CD4-positive, alpha-beta T cell (primary cell): ENCODE results near the gene APOD. TPM values are rescaled to one million over a fixed set of nuclear protein-coding genes. Genes with fewer than 3 reads are reported as not detected.

Experiments
- ATAC-seq: fragments of 200-7000 bp; cut with Tn5 transposase; one replicate; pipeline ENCODE4 v1.10.0; 2022; ENCODE audit warnings: mild to moderate bottlenecking; ENCODE audit not compliant: poor library complexity
- CTCF ChIA-PET: fragments of 350-600 bp; sonication (Branson Sonifier 250); formaldehyde crosslinking; loops from one replicate; lab custom pipeline; 2021; ENCODE audit warnings: antibody characterized with exemption, inconsistent platforms; lab: Charles Lee
- POLR2A ChIA-PET: fragments of 350-600 bp; sonication (Branson Sonifier 250); formaldehyde crosslinking; loops from one replicate; lab custom pipeline; 2021; ENCODE audit warnings: antibody characterized with exemption, inconsistent platforms; lab: Charles Lee
- DNase-seq, 14 experiments: peaks; one replicate each; pipeline ENCODE4 v3.0.0-alpha.2; 2013 to 2020; ENCODE audit warnings: mixed read lengths in 2 of 14
- H3K27ac ChIP-seq, 2 donors: one replicate each; pipeline versions ENCODE4 v1.5.1 to v1.7.0; 2013; ENCODE audit warnings: low read length in 2 of 2, low read depth in 1 of 2, mild to moderate bottlenecking in 1 of 2
- H3K27me3 ChIP-seq, 2 experiments: 1 replicate in 1 of 2; 2 replicates in 1 of 2; pipeline versions ENCODE4 v1.6.1 to v1.7.0; 2013; ENCODE audit warnings: low read length in 2 of 2, control low read depth in 1 of 2, mild to moderate bottlenecking in 1 of 2, moderate library complexity in 1 of 2; ENCODE audit not compliant: insufficient read depth in 2 of 2, control insufficient read depth in 1 of 2
- H3K36me3 ChIP-seq: one replicate; pipeline ENCODE4 v1.6.1; 2013; ENCODE audit warnings: low read length, control low read depth; ENCODE audit not compliant: insufficient read depth
- H3K4me1 ChIP-seq: one replicate; pipeline ENCODE4 v1.6.1; 2013; ENCODE audit warnings: low read length, control low read depth; ENCODE audit not compliant: insufficient read depth
- H3K4me3 ChIP-seq: one replicate; pipeline ENCODE4 v1.5.1; 2013; ENCODE audit warnings: mild to moderate bottlenecking, low read length, moderate library complexity
- H3K9me3 ChIP-seq, 2 experiments: 1 replicate in 1 of 2; 2 replicates in 1 of 2; pipeline versions ENCODE4 v1.6.1 to v1.7.0; 2013; ENCODE audit warnings: low read length in 2 of 2, mild to moderate bottlenecking in 2 of 2, control low read depth in 1 of 2, moderate library complexity in 1 of 2; ENCODE audit not compliant: control insufficient read depth in 1 of 2, insufficient read depth in 1 of 2
- H3K27ac Mint-ChIP-seq: one replicate; pipeline ENCODE4 v1.8.0; 2020; ENCODE audit warnings: mixed read lengths
- H3K27me3 Mint-ChIP-seq: one replicate; pipeline ENCODE4 v1.8.0; 2021; ENCODE audit warnings: mixed read lengths
- H3K36me3 Mint-ChIP-seq: one replicate; pipeline ENCODE4 v1.8.0; 2021; ENCODE audit warnings: low read depth, mixed read lengths
- H3K4me1 Mint-ChIP-seq: one replicate; pipeline ENCODE4 v1.8.0; 2021; ENCODE audit warnings: low read depth, mixed read lengths
- H3K4me3 Mint-ChIP-seq: one replicate; pipeline ENCODE4 v1.8.0; 2020; ENCODE audit warnings: mild to moderate bottlenecking, mixed read lengths
- H3K9me3 Mint-ChIP-seq: one replicate; pipeline ENCODE4 v1.8.0; 2020; ENCODE audit warnings: mixed read lengths
- CTCF ChIP-seq: fragments of 200-600 bp; IDR thresholded peaks from one replicate; pipeline ENCODE4 v1.8.0; 2022; ENCODE audit warnings: antibody characterized with exemption, mild to moderate bottlenecking
- intact Hi-C, 2 experiments: fragments of 100-400 bp; cut with DNase I in 1 of 2; cut with micrococcal nuclease in 1 of 2; formaldehyde crosslinking; loops; one replicate each; pipeline versions ENCODE4 v1.15.1 to v1.9.0; 2023 to 2025; cut with DNase I, micrococcal nuclease
- total RNA-seq, 174 experiments: library from RNA in 2 of 174; stranded (reverse) in 2 of 174; gene quantifications; one replicate each; pipeline ENCODE4 v1.2.3 and lab custom pipeline; 2021 to 2026

The APOD gene
- total RNA-seq, 2 experiments from 2014 or later = not detected

GRCh38 chr3:195548987-195549386, 34.8 kb downstream of the APOD start:
- H3K9me3 Mint-ChIP-seq = no peaks in the 10 kb centered on the region
- H3K27ac Mint-ChIP-seq = peak overlapping the region; percentile 93
- H3K4me3 ChIP-seq = peak overlapping the region; percentile 4
- H3K9me3 ChIP-seq = no peaks in the 10 kb centered on the region
- H3K27me3 ChIP-seq = no peaks in the 10 kb centered on the region
- H3K27ac ChIP-seq = peak overlapping the region; percentile 80 to 81
- peaks cover 3% of the 10 kb centered on the region for H3K36me3 Mint-ChIP-seq
- ChIA-PET CTCF (interaction anchor here (1.4 kb wide), 1 partner anchor 27 kb away, joined by 3 read pairs; no protein-coding TSS in a partner anchor), POLR2A (interaction anchor here (1.4 to 9.6 kb wide), 7 partner anchors 8 to 346 kb away, joined by 6 to 202 read pairs (median 9); partner anchors contain the start of genes ACAP2, PPP1R2 and XXYLT1)
- peaks cover 94% of the 10 kb centered on the region for H3K4me1 Mint-ChIP-seq
- DNase-seq (peak in 3 of 14 experiments; percentile 33 to 54 (median 43)), ATAC-seq (no peak)
- intact Hi-C loops = loop anchor here in 1 of 2 experiments (5.0 to 10.0 kb wide), 4 partner anchors 353 to 1064 kb away; partner anchors contain the start of genes ATP13A3 and LSG1
- peak overlapping the region; percentile 76 for H3K4me3 Mint-ChIP-seq
- no peaks in the 10 kb centered on the region for H3K27me3 Mint-ChIP-seq
- no peak for TF ChIP-seq CTCF
- H3K36me3 ChIP-seq = no peaks in the 10 kb centered on the region
- peaks cover 92% of the 10 kb centered on the region for H3K4me1 ChIP-seq

- peaks cover 96% of the 10 kb centered on the region for H3K4me1 Mint-ChIP-seq
- peak overlapping the region; percentile 4 for H3K4me3 ChIP-seq
- ATAC-seq (no peak), DNase-seq (peak in 2 of 14 experiments; percentile 38 to 42)
- H3K4me1 ChIP-seq = peaks cover 95% of the 10 kb centered on the region
- H3K9me3 Mint-ChIP-seq = no peaks in the 10 kb centered on the region
- H3K27me3 Mint-ChIP-seq = no peaks in the 10 kb centered on the region
- H3K27me3 ChIP-seq = no peaks in the 10 kb centered on the region
- POLR2A ChIA-PET = interaction anchor here (2.2 to 9.6 kb wide), 3 partner anchors 8 to 278 kb away, joined by 12 to 202 read pairs (median 36); partner anchors contain the start of genes PPP1R2 and XXYLT1
- peak overlapping the region; percentile 76 for H3K4me3 Mint-ChIP-seq
- H3K36me3 Mint-ChIP-seq = peaks cover 8% of the 10 kb centered on the region
- H3K27ac Mint-ChIP-seq = peak overlapping the region; percentile 93
- H3K9me3 ChIP-seq = no peaks in the 10 kb centered on the region
- CTCF ChIA-PET = interaction anchor here (1.4 kb wide), 1 partner anchor 27 kb away, joined by 3 read pairs; no protein-coding TSS in a partner anchor
- TF ChIP-seq CTCF = no peak
- peak overlapping the region; percentile 5 to 13 for H3K27ac ChIP-seq
- H3K36me3 ChIP-seq = no peaks in the 10 kb centered on the region
- intact Hi-C loops = loop anchor here in 1 of 2 experiments (5.0 to 10.0 kb wide), 4 partner anchors 354 to 1064 kb away; partner anchors contain the start of genes ATP13A3 and LSG1
These were observed 35.2 kb downstream of the APOD start for GRCh38 chr3:195548501-195548900.

- ChIA-PET CTCF (interaction anchor here (1.4 kb wide), 1 partner anchor 26 kb away, joined by 3 read pairs; no protein-coding TSS in a partner anchor), POLR2A (interaction anchor here (2.9 to 9.6 kb wide), 2 partner anchors 8 to 277 kb away, joined by 36 to 202 read pairs; partner anchors contain the start of genes PPP1R2 and XXYLT1)
- H3K4me1 Mint-ChIP-seq = peaks cover 93% of the 10 kb centered on the region
- peak overlapping the region; percentile 93 for H3K27ac Mint-ChIP-seq
- H3K9me3 ChIP-seq = no peaks in the 10 kb centered on the region
- no peak for ATAC-seq
- TF ChIP-seq CTCF = no peak
- H3K27me3 Mint-ChIP-seq = no peaks in the 10 kb centered on the region
- H3K4me3 Mint-ChIP-seq = peak overlapping the region; percentile 76
- H3K9me3 Mint-ChIP-seq = no peaks in the 10 kb centered on the region
- peaks cover 12% of the 10 kb centered on the region for H3K36me3 Mint-ChIP-seq
- H3K27me3 ChIP-seq = no peaks in the 10 kb centered on the region
- H3K4me3 ChIP-seq = no peak overlapping the region
- peaks cover 90% of the 10 kb centered on the region for H3K4me1 ChIP-seq
- peak overlapping the region; percentile 5 to 13 for H3K27ac ChIP-seq
- intact Hi-C loops = loop anchor here in 1 of 2 experiments (5.0 to 10.0 kb wide), 4 partner anchors 354 to 1063 kb away; partner anchors contain the start of genes ATP13A3 and LSG1
- no peak for DNase-seq
- H3K36me3 ChIP-seq = no peaks in the 10 kb centered on the region
These were observed 35.7 kb downstream of the APOD start for GRCh38 chr3:195548006-195548405.
